Erythroblast (primary cell): ENCODE data around the gene ASRGL1.

Experiments
- GATA1 ChIP-seq: IDR thresholded peaks from 2 replicates; pipeline ENCODE4 v1.6.1; 2011; ENCODE audit warnings: low read depth, mild to moderate bottlenecking, control low read depth, low read length, moderate library complexity
- POLR2A ChIP-seq: IDR thresholded peaks from 2 replicates; pipeline ENCODE4 v1.6.1; 2011; ENCODE audit warnings: mild to moderate bottlenecking, low read length

- no peak for TF ChIP-seq POLR2A
- no peak for TF ChIP-seq GATA1
Measured at GRCh38 chr11:62433141-62433903, 96.1 kb downstream of the ASRGL1 start.
